GM13977 (cell line): Measurements from ENCODE around the gene RDH13.
A peak's percentile ranks its signal among the peaks of the same experiment; 100 is the strongest.

Experiments
- DNase-seq: peaks from one replicate; pipeline ENCODE4 v3.0.0; 2012; ENCODE audit warnings: low spot score
- CTCF ChIP-seq: IDR thresholded peaks from 2 replicates; pipeline ENCODE4 v1.5.1; 2012; ENCODE audit warnings: mild to moderate bottlenecking, control low read depth; ENCODE audit not compliant: insufficient read depth; ENCODE audit errors: extremely low read depth, missing control alignments
- in situ Hi-C: fragments of 300-500 bp; cut with MboI; formaldehyde crosslinking; loops from one replicate; pipeline ENCODE4 v1.12.0; 2022; ENCODE audit warnings: low sequenced_read_pairs, low pct_unique_long_range_greater_than_20kb, mixed read lengths, inconsistent platforms; ENCODE audit not compliant: unreplicated experiment

Gene RDH13

DNA sequence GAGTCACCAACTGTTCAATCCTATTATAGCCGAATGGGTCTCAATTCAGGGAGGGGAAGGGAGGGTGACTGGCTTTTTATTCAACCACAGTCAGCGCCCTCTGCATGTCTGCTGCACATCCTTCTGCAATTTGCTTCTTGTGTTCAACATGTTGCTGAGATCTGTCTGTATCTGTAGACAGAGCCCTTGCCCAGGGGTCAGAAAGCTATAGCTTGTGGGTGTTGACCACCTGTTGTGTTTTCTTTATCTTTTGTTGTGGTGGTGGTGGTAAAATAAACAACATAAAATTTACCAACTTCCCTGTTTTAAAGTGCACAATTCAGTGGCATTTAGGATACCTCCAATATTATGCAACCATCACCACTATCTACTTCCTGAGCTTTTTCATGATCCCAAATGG is 42.3 kb upstream of the RDH13 start:
- in situ Hi-C loops = loop anchor here (25.0 kb wide), 1 partner anchor 643 kb away; the partner anchor contains the start of genes CDC42EP5 and LENG9
- DNase-seq = no peak
- no peak for TF ChIP-seq CTCF

DNA sequence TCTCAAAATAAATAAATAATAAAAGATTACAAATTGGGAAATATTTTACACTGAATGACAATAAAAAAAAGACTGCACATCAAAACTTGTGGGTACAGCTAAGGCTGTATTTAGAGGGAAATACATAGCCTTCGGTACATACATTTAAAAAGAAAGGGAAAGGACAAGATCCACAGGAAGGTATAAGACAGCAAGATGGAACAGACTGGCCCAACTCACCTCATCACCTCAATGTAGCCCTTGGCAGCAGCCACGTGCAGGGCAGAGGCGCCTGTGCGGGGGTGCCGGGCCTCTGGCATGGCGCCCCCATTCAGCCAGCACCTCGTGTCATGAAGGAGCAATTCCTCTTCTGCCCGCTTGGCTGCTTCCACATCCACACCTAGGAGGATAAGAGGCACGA is 40.2 kb upstream of the RDH13 start:
- no peak for DNase-seq
- in situ Hi-C loops = loop anchor here (25.0 kb wide), 1 partner anchor 641 kb away; the partner anchor contains the start of genes CDC42EP5 and LENG9
- TF ChIP-seq CTCF = no peak

DNA sequence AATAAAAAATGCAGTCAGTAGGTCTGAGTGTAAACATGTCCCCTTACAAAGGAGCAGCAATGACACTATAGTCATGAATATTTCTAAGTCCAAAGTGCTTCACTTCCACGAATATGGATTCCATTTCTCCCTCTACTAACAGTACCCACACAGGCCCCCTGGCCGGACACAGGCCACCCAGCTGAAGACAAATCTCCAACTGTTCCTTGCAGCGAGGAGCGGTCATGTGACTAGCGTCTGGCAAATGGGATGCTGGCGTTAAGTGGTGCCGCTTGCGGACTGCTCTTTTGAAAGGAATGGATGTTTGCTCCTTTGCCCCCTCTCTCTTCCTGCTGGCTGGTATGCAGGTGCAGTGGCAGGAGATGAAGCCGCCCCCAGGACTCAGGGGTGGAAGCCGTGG is 38.3 kb upstream of the RDH13 start:
- no peak for TF ChIP-seq CTCF
- DNase-seq = no peak
- in situ Hi-C loops = loop anchor here (25.0 kb wide), 1 partner anchor 639 kb away; the partner anchor contains the start of genes CDC42EP5 and LENG9

- peak; percentile 26 for TF ChIP-seq CTCF
- no peak for DNase-seq
- in situ Hi-C loops = loop anchor here (25.0 kb wide), 1 partner anchor 638 kb away; the partner anchor contains the start of genes CDC42EP5 and LENG9
These were observed 36.9 kb upstream of the RDH13 start for GRCh38 chr19:55099557-55100506.

- in situ Hi-C loops = no loop called here
These were observed 36.0 kb upstream of the RDH13 start for GRCh38 chr19:55098716-55099556.

More at GRCh38 chr19:55098716-55099556, 36.0 kb upstream of the RDH13 start:
- peak; percentile 16 for TF ChIP-seq CTCF
- no peak for DNase-seq
